ENCODE results near the gene FAM131B.

DNA sequence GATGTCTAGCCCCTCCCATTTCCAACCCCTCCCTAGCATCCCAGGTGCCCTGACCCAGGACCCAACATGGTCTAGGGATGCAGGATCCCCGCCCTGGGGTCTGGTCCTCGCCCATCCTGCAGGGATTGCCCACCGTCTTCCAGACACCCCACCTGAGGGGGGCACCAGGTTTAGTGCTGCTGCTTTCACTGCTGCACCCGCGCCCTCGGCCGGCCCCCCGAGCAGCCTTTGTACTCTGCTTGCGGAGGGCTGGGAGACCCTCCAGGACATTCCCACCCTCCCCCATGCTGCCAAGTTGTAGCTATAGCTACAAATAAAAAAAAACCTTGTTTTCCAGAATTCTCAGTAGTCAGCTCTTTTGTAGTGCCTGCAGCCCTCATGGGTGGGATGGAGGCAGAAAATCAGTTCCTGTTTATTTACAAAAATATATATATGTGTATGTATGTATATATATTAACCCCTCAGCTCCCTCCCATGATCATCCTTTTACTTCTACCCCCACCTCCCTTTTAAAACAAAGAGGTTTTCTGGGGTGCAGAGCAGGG lies 28.3 kb upstream of the FAM131B start:
- TF ChIP-seq, protein P1, sequence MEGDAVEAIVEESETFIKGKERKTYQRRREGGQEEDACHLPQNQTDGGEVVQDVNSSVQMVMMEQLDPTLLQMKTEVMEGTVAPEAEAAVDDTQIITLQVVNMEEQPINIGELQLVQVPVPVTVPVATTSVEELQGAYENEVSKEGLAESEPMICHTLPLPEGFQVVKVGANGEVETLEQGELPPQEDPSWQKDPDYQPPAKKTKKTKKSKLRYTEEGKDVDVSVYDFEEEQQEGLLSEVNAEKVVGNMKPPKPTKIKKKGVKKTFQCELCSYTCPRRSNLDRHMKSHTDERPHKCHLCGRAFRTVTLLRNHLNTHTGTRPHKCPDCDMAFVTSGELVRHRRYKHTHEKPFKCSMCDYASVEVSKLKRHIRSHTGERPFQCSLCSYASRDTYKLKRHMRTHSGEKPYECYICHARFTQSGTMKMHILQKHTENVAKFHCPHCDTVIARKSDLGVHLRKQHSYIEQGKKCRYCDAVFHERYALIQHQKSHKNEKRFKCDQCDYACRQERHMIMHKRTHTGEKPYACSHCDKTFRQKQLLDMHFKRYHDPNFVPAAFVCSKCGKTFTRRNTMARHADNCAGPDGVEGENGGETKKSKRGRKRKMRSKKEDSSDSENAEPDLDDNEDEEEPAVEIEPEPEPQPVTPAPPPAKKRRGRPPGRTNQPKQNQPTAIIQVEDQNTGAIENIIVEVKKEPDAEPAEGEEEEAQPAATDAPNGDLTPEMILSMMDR (IDR thresholded peaks at IDR 0.05; ENCODE audit: low read depth, low read length): no peak
- no peak for TF ChIP-seq EZH2phosphoT487 (IDR thresholded peaks at IDR 0.05; ENCODE audit: low read depth)
